Measurements from ENCODE around the gene PCDHGB4.
"Not testable (repeated sequence)": the region's sequence is repeated elsewhere in the genome, so short reads cannot be mapped to it uniquely, and the experiment has no call there.

The PCDHGB4 gene

GRCh38 chr5:141432726-141433125, 45.2 kb downstream of the PCDHGB4 start:
- DNase-seq, result not testable (repeated sequence)

DNA sequence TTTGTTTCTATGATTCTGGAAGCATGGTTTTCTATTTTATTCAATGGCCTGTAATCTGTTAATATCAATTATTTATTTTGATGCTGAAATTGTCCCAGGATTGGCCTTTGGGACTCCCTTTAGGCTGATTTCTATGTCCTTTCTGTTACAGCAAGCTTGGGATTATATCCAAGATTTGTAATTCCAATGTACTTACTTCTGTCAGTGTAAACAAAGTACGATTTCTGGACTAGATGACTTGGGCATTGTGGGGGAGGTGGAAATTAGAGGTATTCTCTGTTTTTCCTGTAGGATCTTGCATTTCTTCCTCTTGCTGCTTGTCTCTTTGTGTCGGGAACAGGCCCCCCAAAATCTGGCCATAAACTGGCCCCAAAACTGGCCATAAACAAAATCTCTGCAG, 46.5 kb downstream of the PCDHGB4 start:
- DNase-seq, result no peak

GRCh38 chr5:141437221-141437620, 49.7 kb downstream of the PCDHGB4 start:
- DNase-seq, result no peak

DNA sequence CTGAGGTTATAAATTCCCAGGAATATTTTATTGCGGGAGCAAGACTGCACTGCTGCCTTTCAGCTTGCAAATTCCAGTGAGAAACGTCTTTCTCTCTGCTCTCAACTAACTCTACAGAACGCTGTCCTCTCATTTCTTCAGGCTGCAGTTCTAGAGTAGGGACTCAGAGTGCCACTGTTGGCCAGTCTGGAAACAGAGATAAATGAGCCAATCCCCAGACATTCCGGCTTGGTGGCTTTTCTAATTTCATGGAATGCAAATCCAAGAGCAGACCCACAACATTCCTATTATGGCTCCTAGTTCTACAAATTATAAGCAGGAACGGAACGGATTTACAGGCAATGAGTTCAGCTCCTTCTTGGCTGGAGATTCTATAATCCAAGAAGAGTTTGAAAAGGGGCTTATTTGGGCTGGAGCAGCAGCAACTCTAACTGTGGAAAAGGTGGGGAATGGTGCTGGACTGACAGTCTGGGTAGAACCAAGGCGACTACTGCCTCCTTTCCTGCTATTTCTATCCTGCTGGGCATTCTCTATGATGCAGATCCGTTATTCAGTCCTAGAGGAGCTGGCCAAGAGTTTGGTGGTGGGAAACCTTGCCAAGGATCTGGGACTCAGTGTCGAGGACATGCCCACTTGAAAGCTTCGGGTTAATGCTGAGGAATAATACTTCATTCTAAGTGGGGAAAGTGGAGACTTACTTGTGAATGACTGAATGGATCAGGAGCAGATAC, 52.1 kb downstream of the PCDHGB4 start:
- DNase-seq, result no peak
